AG04449 (cell line): ENCODE results near the gene SLC16A11.
"Not testable (repeated sequence)": the region's sequence is repeated elsewhere in the genome, so short reads cannot be mapped to it uniquely, and the experiment has no call there.

Experiments
- CTCF ChIA-PET: fragments of 350-600 bp; formaldehyde crosslinking; extraction: SDS; loops from one replicate; lab custom pipeline; 2021; ENCODE audit warnings: antibody characterized with exemption; lab: Yijun Ruan, JAX
- POLR2A ChIA-PET: fragments of 400-600, 350-600 bp; formaldehyde crosslinking; extraction: SDS; loops from one replicate; lab custom pipeline; 2020; ENCODE audit warnings: antibody characterized with exemption, inconsistent platforms; lab: Yijun Ruan, JAX
- DNase-seq: peaks from one replicate; pipeline ENCODE4 v3.0.0-alpha.2; 2010; ENCODE audit warnings: low read depth, low spot score
- H3K4me3 ChIP-seq: 2 replicates; pipeline ENCODE4 v1.5.1; 2011; ENCODE audit warnings: low read depth, mild to moderate bottlenecking, control low read depth, low read length
- TF ChIP-seq, protein P1 (sequence below): IDR thresholded peaks from one replicate; pipeline ENCODE4 v1.5.1; 2011; ENCODE audit warnings: mild to moderate bottlenecking, moderate library complexity, low read length, control low read depth, inconsistent platforms; ENCODE audit not compliant: insufficient read depth; ENCODE audit errors: missing control alignments

SLC16A11 gene

GRCh38 chr17:6997171-6997570, 46.7 kb downstream of the SLC16A11 start:
- CTCF ChIA-PET = interaction anchor here (0.6 to 2.1 kb wide), 2 partner anchors 83 to 128 kb away, joined by 3 to 8 read pairs; no protein-coding TSS in a partner anchor
- POLR2A ChIA-PET = no interaction called here
- DNase-seq = no peak
- TF ChIP-seq, protein P1, sequence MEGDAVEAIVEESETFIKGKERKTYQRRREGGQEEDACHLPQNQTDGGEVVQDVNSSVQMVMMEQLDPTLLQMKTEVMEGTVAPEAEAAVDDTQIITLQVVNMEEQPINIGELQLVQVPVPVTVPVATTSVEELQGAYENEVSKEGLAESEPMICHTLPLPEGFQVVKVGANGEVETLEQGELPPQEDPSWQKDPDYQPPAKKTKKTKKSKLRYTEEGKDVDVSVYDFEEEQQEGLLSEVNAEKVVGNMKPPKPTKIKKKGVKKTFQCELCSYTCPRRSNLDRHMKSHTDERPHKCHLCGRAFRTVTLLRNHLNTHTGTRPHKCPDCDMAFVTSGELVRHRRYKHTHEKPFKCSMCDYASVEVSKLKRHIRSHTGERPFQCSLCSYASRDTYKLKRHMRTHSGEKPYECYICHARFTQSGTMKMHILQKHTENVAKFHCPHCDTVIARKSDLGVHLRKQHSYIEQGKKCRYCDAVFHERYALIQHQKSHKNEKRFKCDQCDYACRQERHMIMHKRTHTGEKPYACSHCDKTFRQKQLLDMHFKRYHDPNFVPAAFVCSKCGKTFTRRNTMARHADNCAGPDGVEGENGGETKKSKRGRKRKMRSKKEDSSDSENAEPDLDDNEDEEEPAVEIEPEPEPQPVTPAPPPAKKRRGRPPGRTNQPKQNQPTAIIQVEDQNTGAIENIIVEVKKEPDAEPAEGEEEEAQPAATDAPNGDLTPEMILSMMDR = no peak
- no peak overlapping the region for H3K4me3 ChIP-seq

GRCh38 chr17:6996256-6997011, 47.5 kb downstream of the SLC16A11 start:
- CTCF ChIA-PET = interaction anchor here (1.0 to 3.4 kb wide), 6 partner anchors 8 to 153 kb away, joined by 3 to 18 read pairs (median 6); no protein-coding TSS in a partner anchor

GRCh38 chr17:6995500-6996255, 48.2 kb downstream of the SLC16A11 start, which contains the start of gene ALOX12:
TSS of gene ALOX12 (plus strand) at chr17:6996049. CDS start at chr17:6996118, 69 bp downstream.
- 0 out of 2 replicates have a peak within 1 kb of the TSS, but pooled peaks have one; percentile 23 for H3K4me3 ChIP-seq
- CTCF ChIA-PET = interaction anchor here (1.0 to 3.4 kb wide), 7 partner anchors 9 to 152 kb away, joined by 3 to 18 read pairs (median 3); no protein-coding TSS in a partner anchor
- no peak for DNase-seq

More at GRCh38 chr17:6996256-6997011, 47.5 kb downstream of the SLC16A11 start:
- POLR2A ChIA-PET = no interaction called here
- DNase-seq = no peak
- TF ChIP-seq, protein P1 = no peak
- no peak overlapping the region for H3K4me3 ChIP-seq

GRCh38 chr17:6994666-6995256, 49.1 kb downstream of the SLC16A11 start:
- no peak for DNase-seq
- POLR2A ChIA-PET = no interaction called here
- TF ChIP-seq, protein P1 = no peak
- H3K4me3 ChIP-seq = no peak overlapping the region
- CTCF ChIA-PET = interaction anchor here (1.1 to 3.4 kb wide), 3 partner anchors 10 to 84 kb away, joined by 3 to 18 read pairs (median 12); no protein-coding TSS in a partner anchor

More at GRCh38 chr17:6995500-6996255, 48.2 kb downstream of the SLC16A11 start, which contains the start of gene ALOX12:
- TF ChIP-seq, protein P1 = no peak
- POLR2A ChIA-PET = no interaction called here

DNA sequence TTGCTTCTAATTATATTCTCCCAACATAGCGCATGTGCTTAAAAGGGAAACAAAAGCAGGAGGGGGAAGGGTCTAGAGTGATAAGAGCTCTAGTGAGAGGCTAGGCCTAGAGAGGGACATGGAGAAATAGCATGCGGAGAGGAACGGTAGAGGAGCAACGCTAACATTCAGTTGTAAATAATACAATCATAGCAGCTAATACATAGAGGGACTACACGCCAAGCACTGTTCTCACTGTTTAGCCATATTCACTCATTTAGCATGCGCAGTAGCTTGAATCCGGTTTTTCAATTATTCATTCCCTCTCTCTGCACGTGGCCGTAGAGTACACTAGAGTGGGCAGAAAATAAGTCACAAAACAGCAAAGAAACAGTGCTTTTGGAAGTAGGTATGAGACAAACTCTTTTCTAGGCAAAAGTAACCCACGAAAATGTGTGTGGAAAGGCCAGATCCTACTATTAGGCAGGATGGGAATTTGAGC, 49.7 kb downstream of the SLC16A11 start:
- TF ChIP-seq, protein P1 = no peak
- DNase-seq = no peak
- CTCF ChIA-PET = interaction anchor here (1.1 to 3.4 kb wide), 6 partner anchors 8 to 84 kb away, joined by 3 to 18 read pairs (median 8); no protein-coding TSS in a partner anchor
- no peak overlapping the region for H3K4me3 ChIP-seq
- POLR2A ChIA-PET = no interaction called here

GRCh38 chr17:6993613-6994056, 50.3 kb downstream of the SLC16A11 start:
- POLR2A ChIA-PET, DNase-seq, H3K4me3 ChIP-seq: not testable (repeated sequence)
- CTCF ChIA-PET = interaction anchor here (1.3 to 3.4 kb wide), 4 partner anchors 8 to 83 kb away, joined by 3 to 18 read pairs (median 8); no protein-coding TSS in a partner anchor
